ENCODE results near the gene MLXIPL. TPM values are rescaled to one million over a fixed set of nuclear protein-coding genes. Genes with fewer than 3 reads are reported as not detected.
"Not testable (repeated sequence)": the region's sequence is repeated elsewhere in the genome, so short reads cannot be mapped to it uniquely, and the experiment has no call there.

The MLXIPL gene
- total RNA-seq, 1 donor, result 0.72 TPM

GRCh38 chr7:73567846-73568685 is 56.3 kb downstream of the MLXIPL start:
- Histone ChIP-seq H3K9me3 (ENCODE audit: low read depth, low read length) (no peaks in the 10 kb centered on the region), H3K36me3 (ENCODE audit: insufficient read depth, low read length) (peaks cover 41% of the 10 kb centered on the region), H3K4me2 (ENCODE audit: insufficient read depth, low read length) (no peak overlapping the region), H3K4me1 (ENCODE audit: insufficient read depth, low read length) (peaks cover 8% of the 10 kb centered on the region), H3K27me3 (ENCODE audit: insufficient read depth, low read length) (no peaks in the 10 kb centered on the region), H3K27ac (ENCODE audit: low read depth, low read length) (no peak overlapping the region), H3K79me2 (ENCODE audit: insufficient read depth, low read length) (no peaks in the 10 kb centered on the region), H2AFZ (ENCODE audit: low read length) (no peak overlapping the region), H3K4me3 (ENCODE audit: insufficient read depth, low read length) (no peak overlapping the region), H4K20me1 (ENCODE audit: insufficient read depth, low read length) (peaks cover 14% of the 10 kb centered on the region)
- no peak for DNase-seq (ENCODE audit: insufficient read length, low spot score, missing footprints)
- TF ChIP-seq CTCF (IDR thresholded peaks at IDR 0.05; ENCODE audit: extremely low read depth, low read depth, low read length), result no peak

GRCh38 chr7:73567140-73567539 is 57.2 kb downstream of the MLXIPL start:
- H3K27me3 ChIP-seq (ENCODE audit: insufficient read depth, low read length), result no peaks in the 10 kb centered on the region
- peaks cover 32% of the 10 kb centered on the region for H3K36me3 ChIP-seq (ENCODE audit: insufficient read depth, low read length)
- no peak overlapping the region for H3K27ac ChIP-seq (ENCODE audit: low read depth, low read length)
- H3K79me2 ChIP-seq (ENCODE audit: insufficient read depth, low read length), result no peaks in the 10 kb centered on the region
- no peak overlapping the region for H3K4me3 ChIP-seq (ENCODE audit: insufficient read depth, low read length)
- peaks cover 9% of the 10 kb centered on the region for H4K20me1 ChIP-seq (ENCODE audit: insufficient read depth, low read length)
- H3K9me3 ChIP-seq (ENCODE audit: low read depth, low read length), result no peaks in the 10 kb centered on the region
- no peak overlapping the region for H3K4me2 ChIP-seq (ENCODE audit: insufficient read depth, low read length)
- H3K4me1 ChIP-seq (ENCODE audit: insufficient read depth, low read length), result peaks cover 8% of the 10 kb centered on the region
- no peak for DNase-seq (ENCODE audit: insufficient read length, low spot score, missing footprints)
- TF ChIP-seq CTCF (IDR thresholded peaks at IDR 0.05; ENCODE audit: extremely low read depth, low read depth, low read length), result no peak
- no peak overlapping the region for H2AFZ ChIP-seq (ENCODE audit: low read length)

GRCh38 chr7:73566431-73566830 is 57.9 kb downstream of the MLXIPL start:
- H3K4me2 ChIP-seq (ENCODE audit: insufficient read depth, low read length), result peak overlapping the region; percentile 68
- DNase-seq (ENCODE audit: insufficient read length, low spot score, missing footprints), result not testable (repeated sequence)

GRCh38 chr7:73565675-73566340 is 58.5 kb downstream of the MLXIPL start:
- Histone ChIP-seq H3K4me3 (ENCODE audit: insufficient read depth, low read length) (peak overlapping the region; percentile 66), H3K79me2 (ENCODE audit: insufficient read depth, low read length) (no peaks in the 10 kb centered on the region), H3K36me3 (ENCODE audit: insufficient read depth, low read length) (peaks cover 19% of the 10 kb centered on the region), H3K4me1 (ENCODE audit: insufficient read depth, low read length) (peaks cover 8% of the 10 kb centered on the region), H4K20me1 (ENCODE audit: insufficient read depth, low read length) (peaks cover 7% of the 10 kb centered on the region), H3K9me3 (ENCODE audit: low read depth, low read length) (no peaks in the 10 kb centered on the region), H2AFZ (ENCODE audit: low read length) (peak overlapping the region; percentile 23), H3K4me2 (ENCODE audit: insufficient read depth, low read length) (peak overlapping the region; percentile 68), H3K27me3 (ENCODE audit: insufficient read depth, low read length) (no peaks in the 10 kb centered on the region), H3K27ac (ENCODE audit: low read depth, low read length) (no peak overlapping the region)
- TF ChIP-seq CTCF (IDR thresholded peaks at IDR 0.05; ENCODE audit: extremely low read depth, low read depth, low read length), result no peak
- DNase-seq (ENCODE audit: insufficient read length, low spot score, missing footprints), result no peak

More at GRCh38 chr7:73566431-73566830, 57.9 kb downstream of the MLXIPL start:
- H4K20me1 ChIP-seq (ENCODE audit: insufficient read depth, low read length); H3K27me3 ChIP-seq (ENCODE audit: insufficient read depth, low read length); H3K4me1 ChIP-seq (ENCODE audit: insufficient read depth, low read length); H3K27ac ChIP-seq (ENCODE audit: low read depth, low read length); H3K9me3 ChIP-seq (ENCODE audit: low read depth, low read length); H3K79me2 ChIP-seq (ENCODE audit: insufficient read depth, low read length); H2AFZ ChIP-seq (ENCODE audit: low read length): not testable (repeated sequence)
- Histone ChIP-seq H3K4me3 (ENCODE audit: insufficient read depth, low read length) (peak overlapping the region; percentile 66), H3K36me3 (ENCODE audit: insufficient read depth, low read length) (peaks cover 25% of the 10 kb centered on the region)
